ELR (cell line): Measurements from ENCODE around the gene CCM2.
A peak's percentile ranks its signal among the peaks of the same experiment; 100 is the strongest.
"Not testable (repeated sequence)": the region's sequence is repeated elsewhere in the genome, so short reads cannot be mapped to it uniquely, and the experiment has no call there.

Experiments used
- DNase-seq: peaks from one replicate; pipeline ENCODE4 v3.0.0-alpha.2; 2015; ENCODE audit warnings: low read depth

Gene CCM2

GRCh38 chr7:45001826-45002225 lies 1.8 kb downstream of the CCM2 start:
- DNase-seq, result no peak

GRCh38 chr7:45003789-45004188 lies 3.8 kb downstream of the CCM2 start:
- no peak for DNase-seq

GRCh38 chr7:45007106-45007505 lies 7.1 kb downstream of the CCM2 start:
- no peak for DNase-seq

DNA sequence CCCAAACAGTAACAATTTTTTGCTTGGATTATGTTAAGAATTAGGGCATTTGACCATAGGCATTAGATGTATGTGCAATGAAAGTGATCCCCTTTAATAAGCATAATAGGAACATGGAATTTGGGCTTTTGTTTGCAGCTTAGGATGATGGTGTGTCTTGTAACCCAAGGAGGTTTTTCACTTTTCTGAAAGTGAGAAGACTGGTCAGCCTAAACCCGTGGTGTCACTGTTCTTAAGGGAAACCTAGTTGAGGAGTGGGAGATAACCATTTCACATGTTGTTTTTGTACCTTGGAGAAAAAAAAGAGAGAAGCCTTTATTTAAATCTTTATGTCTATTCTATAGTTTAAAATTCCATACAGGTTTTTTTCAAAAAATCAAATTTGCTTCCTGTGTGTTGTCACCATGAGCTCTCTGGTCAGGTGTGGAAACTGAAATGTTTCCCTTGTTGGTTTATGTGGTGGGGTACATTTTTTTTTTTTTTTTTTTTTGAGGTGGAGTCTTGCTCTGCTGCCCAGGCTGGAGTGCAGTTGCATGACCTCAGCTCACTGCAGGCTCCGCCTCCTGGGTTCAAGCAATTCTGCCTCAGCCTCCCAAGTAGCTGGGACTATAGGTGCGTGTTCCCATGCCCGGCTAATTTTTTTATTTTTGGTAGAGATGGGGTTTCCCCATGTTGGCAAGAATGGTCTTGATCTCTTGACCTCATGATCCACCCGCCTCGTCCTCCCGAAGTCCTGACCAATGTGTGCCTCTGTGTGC lies 7.7 kb downstream of the CCM2 start:
- no peak for DNase-seq

- no peak for DNase-seq
Measured at GRCh38 chr7:45013465-45013967, 13.5 kb downstream of the CCM2 start.

DNA sequence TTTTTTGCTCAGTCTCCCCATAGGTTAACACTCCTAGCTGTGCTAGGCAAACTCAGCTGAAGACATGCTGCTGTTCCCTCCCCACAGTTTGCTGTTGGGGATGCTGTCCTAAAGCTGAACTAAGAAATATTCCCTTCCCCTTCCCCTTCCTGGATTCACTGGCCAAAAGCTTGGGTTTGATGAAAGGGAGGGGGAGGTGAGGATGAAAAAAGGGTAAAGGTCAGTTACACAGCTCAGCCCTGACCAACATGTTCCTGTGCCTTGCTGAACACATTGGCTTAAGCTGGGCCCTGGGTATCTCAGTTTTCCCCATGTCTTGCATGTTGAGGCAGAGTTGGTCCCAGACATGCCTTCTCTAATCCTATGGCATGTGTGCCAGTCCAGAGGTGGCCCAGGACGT lies 15.3 kb downstream of the CCM2 start:
- no peak for DNase-seq

DNA sequence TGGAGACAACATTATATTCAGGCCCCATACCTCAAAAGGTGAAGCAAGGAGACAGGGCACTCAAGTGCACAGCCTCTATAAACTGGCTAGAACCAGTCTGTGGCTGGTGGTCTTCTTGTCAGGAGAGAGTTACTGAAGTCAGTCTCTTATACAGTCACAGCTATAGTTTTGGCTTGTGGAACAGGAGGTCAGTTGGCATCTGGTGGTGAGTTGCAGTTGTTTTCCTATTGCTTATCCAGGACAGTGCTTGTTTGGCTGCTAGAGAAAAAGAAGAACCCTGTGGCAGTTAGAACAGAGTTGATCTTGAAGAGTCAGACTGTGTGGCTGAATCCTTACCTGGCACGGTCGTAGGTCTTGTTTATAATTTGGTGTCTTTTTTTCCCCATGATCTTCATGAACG lies 17.3 kb downstream of the CCM2 start:
- no peak for DNase-seq

DNA sequence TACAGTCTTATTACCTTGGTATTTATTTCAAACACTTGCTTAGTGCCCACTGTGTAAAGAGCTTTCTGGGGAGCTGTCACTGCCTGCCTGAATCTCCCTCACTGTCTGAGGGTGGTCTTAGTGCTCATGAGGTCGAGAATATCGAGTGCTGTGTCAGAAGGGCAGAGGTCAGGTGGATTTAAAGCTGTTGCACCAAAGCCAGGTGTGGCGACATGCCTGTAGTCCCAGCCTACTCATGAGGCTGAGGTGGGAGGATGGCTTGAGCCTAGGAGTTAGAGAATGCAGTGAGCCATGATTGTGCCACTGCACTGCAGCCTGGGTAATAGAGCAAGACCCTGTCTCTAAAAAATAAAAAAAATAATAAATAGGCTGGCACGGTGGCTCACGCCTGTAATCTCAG lies 20.9 kb downstream of the CCM2 start:
- DNase-seq, result no peak

DNA sequence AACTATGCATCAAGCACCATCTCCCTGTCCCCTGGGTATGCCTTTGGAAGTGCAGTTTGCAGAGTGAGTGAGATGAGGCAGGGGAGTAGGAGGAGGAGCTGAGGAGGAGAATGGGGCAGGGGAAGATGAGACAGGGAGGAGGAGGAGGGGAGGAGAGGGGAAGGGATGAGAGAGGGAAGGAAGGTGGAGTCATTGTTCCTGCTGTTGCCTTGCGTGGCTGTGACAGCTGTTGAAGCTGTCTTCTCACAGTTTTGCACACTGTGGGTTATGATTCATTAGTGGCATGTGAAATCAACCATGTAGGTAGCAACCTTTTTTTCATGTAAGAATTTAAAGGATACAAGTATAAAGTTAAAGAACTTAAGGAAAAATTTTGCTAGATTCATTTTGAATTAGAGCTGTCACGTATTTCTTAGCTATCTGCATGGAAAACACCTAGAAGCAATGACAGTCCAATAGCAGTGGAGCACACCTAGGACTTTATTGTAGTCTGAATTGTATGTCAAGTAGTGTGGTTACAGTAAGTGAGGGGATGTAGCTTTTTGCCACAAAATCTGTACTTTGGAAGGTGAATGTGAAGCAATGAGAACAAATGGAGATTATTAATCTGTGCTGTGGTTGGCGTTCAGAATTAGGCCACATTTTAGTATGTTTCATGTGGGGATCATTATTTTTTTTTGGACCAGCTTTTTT lies 21.7 kb downstream of the CCM2 start:
- peak; percentile 55 for DNase-seq

DNA sequence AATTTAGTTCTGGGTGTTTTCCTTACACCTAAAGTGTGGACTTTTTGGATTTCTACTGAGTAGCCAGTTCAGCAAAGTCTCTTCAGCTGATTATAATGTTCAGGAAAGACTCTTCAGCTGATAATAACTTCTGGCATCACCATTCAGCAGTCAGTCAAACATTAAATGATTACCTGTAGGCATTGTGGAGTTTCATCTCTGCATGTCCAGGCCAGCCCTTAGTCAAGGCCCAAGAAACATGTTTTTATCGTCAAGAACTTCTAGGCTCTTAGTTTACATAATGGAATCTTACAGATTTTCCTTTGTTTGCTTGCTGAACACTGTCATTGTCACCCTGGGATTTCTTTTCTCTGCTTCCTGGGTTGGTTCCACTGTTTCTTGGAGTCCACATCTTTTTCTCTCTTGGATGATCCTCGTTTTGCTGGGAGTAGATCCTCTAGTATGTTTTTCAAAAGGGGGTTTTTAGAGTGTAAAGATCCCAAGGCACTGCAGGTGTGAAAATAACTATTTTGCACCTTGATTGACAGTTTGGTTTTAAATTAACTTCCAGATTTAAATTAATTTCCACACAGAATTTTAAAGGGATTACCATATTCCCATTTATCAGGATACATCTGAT lies 24.2 kb downstream of the CCM2 start:
- no peak for DNase-seq

DNA sequence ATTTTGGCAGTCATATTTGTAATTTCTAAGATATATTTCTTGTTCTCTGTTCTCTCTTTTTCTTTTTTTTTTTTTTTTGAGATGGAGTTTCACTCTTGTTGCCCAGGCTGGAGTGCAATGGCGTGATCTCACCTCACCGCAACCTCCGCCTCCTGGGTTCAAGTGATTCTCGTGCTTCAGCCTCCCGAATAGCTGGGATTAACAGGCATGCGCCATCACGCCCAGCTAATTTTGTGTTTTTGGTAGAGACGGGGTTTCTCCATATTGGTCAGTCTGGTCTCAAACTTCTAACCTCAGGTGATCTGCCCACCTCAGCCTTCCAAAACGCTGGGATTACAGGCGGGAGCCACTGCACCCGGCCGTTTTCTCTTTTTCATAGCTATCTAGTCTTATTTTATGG lies 25.5 kb downstream of the CCM2 start:
- not testable (repeated sequence) for DNase-seq

GRCh38 chr7:45026013-45026412 lies 26.0 kb downstream of the CCM2 start:
- no peak for DNase-seq

- peak; percentile 51 for DNase-seq
Measured at GRCh38 chr7:45026984-45027773, 27.2 kb downstream of the CCM2 start.

DNA sequence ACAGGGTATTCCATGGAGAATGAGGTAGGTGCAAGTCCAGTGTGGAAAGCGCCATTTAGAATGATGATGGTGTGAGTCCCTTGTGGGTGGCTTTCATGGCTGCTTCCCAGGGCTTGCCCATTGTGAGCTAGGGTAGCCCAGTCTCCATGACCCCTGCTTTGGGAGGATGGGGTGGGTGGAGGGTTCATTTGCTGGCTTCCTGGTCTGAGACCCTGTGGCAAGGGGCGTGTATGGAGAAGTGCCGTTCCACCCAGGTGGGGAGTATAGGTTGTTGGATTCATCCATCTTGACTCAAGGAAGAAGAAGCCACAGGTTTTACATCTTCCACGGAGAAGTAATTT lies 27.7 kb downstream of the CCM2 start:
- DNase-seq, result no peak

DNA sequence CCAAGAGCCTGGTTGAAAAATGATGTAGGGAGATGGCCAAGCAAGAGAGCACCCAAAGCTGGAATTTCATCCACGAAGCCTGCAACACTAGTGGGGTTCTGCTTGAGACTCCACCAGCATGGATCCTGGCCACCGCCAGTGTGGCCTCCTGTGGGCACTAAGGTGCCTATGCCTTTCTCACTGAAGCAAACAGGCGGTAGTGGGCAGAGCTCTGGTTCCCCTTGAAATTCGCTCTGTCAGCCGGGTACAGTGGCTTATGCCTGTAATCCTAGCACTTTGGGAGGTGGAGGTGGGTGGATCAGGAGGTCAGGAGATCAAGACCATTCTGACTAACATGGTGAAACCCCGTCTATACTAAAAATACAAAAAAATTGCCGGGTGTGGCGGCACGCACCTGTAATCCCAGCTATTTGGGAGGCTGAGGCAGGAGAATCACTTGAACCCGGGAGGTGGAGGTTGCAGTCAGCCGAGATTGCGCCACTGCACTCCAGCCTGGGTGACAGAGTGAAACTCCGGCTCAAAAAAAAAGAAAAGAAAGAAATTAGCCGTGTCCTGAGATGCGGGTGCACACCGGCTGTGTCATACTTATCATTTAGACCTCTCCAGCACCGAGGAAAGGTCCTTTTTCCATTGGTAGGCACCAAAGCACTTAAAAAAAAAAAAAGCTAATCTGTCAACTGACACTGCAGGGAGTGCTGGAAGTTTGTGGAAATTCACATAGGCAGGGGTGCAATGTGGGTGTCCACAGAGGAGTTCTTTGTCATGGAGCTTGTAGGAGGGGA lies 28.3 kb downstream of the CCM2 start:
- DNase-seq, result no peak

DNA sequence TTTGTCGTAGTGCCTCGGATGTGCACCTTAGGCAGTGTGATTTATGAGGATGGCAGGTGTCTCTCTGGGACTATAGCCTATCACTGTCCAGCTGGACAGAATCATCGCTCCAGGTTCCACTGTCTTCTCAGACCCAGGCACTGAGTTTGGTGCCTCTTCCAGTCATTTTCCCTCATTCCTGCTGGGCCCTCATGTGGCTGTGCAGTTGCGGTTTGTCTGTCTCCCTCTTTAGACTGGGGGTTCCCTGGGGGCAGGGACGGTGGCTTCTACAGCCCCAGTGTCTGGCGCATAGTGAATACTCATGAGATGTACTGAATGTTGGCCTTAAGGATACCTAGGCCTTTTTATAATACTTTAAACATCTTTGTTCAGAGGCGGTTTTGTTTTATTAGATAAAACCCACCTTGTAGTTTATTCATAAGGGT lies 28.9 kb downstream of the CCM2 start:
- DNase-seq, result no peak

DNA sequence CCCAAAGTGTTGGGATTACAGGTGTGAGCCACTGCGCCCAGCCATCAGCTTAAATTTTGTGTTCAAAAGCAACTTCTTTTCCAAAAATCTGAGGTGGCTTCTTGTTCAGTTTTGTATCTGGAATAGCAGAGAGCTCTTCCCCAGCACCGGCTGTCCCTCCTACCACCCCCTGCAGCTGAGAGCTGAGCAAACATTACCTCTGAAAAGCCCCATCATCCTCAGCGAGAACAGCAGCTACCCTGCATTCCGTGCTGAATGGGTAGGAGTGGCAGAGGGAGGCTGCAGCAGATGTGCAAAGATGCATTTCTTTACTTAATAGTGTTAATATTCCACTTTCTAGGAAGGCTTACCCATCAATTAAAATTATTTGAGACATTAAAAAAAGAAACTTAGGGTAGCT lies 31.8 kb downstream of the CCM2 start:
- no peak for DNase-seq

GRCh38 chr7:45032421-45032820 lies 32.4 kb downstream of the CCM2 start:
- no peak for DNase-seq

GRCh38 chr7:45033261-45033930 lies 33.4 kb downstream of the CCM2 start:
- DNase-seq, result peak; percentile 53

- no peak for DNase-seq
Measured at GRCh38 chr7:45033931-45034290, 33.9 kb downstream of the CCM2 start.

- not testable (repeated sequence) for DNase-seq
Measured at GRCh38 chr7:45034710-45035109, 34.7 kb downstream of the CCM2 start.
